ENCODE data around the gene JUND.

The JUND gene

DNA sequence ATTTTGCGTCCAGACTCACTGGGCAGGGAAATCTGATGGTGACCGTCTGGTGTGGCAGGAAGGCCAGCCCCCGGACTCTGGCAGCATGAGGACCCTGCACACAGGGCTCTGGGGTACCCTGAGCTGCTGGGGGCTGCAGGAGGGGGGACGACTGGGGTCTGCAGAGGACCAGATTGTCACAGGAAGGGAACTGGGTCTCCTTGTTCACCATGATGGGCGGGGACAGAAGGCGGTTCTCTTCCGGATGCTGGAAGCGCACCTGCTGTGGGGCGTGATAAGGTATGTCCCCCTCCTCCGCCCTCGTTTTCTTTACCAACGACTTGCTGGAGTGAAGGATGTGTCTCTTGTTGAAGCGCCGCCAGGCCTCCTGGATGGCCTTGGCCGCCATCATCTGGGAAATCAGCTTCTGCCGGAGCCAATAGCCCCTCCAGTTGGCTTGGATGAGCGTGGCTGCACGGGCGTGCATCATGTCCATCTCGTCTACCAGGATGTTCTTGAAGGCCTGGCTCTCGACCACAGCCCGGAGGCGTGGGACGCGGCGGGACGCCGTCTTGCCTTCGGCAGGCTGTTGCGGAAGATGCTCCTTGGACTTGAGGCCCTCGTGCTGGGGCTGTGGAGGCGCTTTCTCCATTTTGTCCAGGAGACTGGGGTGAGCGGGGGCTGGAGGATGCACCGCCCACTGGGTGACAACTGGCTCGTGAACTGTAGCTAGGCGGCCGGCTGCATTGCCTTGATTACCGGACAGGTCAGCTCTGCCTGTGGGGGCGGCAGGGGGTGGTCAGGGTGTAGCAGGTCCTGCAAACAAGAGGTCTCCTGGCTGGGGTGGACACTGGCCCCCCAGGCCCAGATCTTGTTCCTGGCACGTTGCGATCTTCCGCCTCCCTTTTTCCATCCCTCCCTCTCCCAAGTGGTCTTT, 14.4 kb downstream of the JUND start:
- no peak for DNase-seq

DNA sequence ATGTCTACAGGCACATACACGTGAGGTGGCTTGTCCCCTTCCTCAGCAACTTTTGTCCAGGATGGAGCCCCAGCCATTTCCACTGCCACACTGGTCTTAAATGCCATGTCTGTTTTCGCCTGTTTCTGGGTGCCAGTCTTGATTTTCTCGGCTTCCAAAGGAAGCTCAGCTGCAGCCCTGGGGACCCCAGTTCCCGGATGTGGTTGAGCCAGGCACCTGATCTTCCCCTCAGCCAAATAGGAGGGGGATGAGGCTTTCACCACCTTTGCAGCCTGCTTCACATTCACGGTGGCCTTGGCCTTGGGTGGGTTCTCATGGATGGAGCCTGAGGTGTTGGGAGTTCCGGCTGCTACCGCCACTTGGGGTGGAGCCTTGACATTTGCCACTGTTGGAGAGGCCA, 15.8 kb downstream of the JUND start:
- no peak for DNase-seq

DNA sequence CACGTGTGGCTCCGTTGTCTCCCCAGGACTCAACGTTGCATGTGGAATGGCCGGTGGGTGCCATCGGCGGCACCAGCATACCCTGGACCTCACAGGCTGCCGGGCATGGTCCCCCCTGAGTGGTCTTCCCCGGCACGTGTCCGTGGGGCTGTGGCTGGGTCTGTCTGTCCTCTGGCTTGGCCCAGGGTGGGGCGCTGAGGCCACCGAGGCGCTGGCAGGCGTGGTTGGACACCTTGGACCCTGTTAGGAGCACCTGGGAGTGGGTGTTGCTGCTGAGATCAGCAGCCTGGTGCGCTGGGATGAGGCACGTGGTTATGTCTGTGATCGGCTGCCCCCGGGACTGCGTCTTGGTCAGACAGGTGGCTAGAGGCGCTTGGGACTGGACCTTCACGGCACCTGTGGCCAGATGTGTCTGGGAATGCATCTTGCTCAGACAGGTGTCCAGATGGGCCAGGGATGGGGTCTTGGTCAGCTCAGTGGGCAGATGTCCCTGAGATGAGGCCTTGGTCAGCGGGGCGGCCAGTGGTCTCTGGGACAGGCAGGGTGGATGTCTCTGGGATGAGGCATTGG, 16.4 kb downstream of the JUND start:
- no peak for DNase-seq

DNA sequence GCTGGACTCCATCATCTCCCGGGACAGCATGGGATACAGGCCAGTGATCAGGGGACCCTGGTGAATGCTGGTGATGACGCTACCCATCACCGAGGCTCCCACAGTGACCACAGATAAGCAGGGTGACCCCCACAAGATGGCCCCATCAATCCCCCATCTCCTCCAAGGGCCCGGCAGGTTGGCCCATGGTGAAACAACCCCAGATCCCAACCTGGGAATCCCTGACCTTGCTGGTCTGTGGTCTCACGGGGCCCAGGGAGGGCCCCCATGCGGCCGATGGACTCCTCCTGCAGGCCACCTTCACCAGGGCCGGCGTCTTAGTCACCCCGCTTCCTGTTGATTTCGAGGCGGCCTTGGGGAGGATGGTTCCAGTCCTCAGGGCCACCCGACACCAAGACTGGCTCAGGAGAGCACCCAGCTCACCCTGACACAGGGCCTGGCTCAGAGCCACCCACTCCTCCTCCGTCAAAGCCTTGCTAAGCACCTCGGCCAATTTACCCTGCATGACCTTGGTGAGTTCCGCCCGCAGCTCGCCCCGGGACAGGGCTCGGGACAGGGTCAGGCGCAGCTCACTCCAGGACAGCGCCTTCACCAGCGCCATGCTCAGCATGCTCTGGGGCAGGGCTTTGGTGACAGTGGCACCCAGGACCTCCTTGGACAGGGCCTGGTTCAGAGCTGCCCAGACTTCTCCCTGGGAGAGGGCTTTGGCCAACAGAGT, 17.1 kb downstream of the JUND start:
- DNase-seq = no peak

DNA sequence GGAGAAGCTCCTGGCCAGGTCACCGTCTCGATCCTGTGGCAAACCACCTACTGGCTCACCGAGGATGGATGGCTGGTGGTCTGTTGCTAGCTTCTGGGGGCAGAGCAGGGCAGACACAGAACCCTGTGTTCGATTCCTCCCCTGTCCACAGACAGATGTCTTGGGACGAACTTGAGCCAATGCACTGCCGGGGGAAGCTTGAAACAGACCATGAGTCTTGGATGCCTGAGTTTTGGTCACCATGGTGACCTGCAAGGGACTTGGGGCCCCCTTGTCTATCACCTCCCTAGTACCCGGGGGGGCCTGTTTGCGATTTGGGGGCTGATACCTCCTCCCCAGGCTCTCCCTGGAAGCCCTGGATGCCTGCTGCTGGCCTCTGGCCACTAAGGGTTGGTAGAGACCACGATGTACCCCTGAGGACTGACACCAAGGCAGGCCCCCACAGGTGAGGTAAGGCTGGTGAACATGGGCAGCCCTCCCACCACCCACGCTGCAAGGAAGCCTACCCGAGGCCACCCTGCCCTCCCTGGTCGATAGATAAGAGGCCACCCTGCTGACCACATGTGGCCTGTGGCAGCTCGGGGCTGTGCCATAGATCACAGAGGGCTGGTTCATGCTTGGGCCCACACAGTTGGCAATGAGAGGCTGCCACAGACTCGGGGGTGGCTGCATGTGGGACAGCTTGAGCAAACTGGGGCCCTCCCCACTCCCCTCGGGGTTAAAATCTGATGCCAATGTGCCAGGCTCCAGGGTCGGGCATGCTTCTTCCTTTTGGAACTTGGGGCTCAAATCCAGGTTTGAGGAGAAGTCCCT, 17.9 kb downstream of the JUND start:
- no peak for DNase-seq

DNA sequence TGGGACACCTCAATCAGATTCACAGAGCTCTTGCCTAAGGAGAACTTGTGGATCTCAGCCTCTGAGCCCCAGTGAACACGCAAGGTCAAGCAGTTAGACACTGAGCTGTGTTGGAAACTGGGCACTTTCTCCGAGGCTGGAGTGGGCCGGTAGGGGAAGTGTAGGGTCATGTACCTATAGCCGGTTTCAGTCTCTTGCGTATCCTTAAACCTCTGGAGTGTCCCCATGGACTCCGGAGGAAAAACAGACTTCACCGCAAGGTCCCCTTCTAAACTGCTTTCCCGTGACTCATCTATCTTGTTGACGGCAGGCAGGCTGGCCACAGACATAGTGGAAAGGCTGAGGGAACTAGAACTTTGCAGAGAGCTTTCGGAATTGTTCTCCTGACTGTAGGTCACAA, 18.5 kb downstream of the JUND start:
- DNase-seq = no peak

DNA sequence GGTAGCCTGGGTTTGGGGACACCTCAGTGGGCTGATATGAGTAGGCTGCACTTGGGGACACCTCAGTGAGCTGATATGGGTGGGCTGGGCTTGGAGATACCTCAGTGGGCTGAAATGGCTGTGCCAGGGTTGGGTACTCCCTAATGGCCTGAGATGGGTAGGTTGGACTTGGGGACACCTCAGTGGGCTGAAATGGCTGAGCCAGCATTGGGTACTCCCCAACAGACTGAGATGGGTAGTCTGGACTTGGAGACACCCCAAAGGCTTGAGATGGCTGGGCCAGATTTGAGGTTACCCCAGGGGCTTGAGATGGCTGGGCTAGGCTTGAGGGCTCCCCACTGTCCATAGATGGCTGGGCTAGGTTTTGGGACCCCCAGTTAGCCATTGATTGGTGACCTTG, 19.3 kb downstream of the JUND start:
- no peak for DNase-seq

DNA sequence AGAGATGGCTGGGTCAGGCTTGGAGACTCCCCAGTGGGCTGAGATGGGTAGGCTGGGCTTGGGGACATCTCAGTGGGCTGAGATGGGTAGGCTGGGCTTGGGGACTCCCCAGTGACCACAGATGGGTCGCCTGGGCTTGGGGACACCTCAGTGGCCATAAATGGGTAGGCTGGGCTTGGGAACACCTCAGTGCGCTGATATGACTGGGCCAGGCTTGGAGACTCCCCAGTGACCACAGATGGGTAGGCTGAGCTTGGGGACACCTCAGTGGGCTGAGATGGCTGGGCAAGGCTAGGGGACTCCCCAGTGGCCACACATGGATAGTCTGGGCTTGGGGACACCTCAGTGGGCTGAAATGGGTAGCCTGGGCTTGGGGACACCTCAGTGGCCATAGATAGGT, 19.9 kb downstream of the JUND start:
- DNase-seq = no peak

DNA sequence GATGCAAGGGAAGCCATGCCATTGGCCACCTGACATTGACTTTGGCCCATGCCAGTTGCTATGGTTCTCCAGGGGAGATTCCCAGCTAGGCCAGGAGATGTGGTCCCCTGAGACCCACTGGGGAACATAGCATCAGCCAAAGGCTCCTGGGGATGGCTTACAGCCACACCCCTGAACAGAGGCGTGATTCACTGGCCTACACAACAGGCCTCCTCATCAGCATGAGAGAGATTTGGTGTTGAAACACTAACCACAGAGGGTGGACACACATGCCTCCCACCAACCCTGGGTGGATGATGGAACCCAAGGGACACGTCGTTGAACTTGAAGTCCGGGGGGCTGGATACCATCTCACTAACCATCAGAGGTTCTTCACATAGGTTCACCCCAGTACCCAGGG, 21.5 kb downstream of the JUND start:
- no peak for DNase-seq

DNA sequence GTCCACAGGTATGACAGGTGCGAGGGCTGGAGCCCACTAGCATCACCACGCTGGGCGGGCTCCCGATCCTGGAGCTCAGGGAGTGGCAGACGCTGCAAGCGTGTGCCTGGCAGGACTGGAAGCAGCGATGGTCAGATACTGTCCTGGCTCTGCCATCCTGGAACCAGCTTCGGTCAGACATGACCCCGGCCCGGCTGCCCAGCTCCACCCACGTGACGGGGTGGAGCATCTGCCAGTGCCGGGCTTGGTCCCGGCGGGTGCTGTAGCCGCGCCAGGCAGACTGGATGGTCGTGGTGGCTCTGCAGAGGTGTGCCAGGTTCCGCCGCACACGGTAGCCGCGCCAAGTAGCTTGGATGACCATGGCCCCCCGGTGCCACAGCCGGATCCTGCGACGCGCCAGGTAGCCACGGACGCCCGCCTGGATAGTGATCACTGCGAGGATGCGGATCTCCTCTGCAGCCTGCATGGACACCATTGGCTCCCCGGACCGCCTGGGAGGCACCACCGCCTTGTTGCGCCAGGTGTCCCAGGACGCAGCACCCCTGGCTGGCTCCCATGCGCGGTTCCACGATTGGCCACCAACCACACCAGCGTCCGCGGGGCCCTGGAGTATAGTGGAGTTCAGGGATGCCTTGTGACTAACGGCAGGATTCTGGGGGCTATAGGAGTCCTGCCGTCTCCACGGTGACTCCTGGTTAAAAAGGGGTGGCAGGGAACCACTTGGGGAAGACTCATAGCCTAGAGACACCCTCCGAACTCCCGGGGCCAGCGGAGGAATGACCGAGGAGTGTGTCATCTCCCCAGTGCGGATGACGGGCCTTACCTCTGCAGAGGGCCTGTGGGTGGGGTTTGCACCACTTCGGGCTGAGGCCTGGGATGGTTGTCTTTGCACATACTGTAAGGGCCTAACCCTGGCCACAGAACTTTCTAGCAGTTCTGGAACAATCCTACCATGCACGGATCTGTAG, 23.6 kb downstream of the JUND start:
- no peak for DNase-seq

DNA sequence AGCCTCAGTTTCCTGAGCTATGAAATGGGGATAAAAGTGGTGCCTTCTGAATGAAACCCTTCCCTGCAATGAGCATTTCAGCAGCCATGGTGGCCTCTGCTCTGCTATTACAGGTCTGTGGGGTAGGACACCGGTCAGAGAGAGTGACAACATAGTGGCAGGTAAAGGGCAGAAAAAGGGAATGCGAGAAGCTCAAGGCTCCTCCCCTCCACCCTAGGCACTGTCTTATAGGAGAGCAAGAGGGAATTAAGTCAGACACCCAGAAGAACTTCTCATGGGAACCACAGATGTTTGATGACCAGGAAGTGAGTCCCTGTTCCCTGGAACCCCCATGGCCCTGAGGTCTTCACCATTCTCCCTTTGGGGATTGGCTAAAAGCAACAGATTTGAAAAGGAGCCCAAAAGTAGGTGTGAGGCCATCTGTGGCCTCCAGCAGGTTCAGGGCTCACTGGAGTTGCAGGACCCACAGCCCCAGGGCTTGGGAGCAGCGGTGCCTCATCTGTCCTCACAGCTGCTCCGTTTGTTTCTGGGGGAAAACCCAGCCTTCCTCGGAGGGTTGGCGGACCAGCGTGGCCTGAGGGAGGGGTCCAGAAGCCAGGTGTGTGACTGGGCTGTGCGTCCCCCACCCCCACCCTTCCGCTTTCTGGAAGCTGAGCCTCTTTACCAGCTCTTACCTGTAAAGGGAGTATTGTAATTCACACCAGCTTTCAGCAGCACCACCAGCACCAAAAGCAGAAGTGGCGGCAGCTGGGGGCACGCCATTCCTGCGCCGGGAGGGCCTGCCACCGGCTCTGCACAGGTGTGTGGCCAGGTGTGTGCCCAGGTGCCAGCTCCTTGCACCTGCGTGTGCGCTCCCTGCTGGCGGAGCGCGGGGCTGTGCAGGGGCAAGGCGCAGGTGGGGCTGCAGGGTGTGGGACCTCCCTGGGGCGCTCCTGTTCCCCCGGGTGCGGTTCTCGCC, 26.6 kb downstream of the JUND start:
- DNase-seq = no peak

DNA sequence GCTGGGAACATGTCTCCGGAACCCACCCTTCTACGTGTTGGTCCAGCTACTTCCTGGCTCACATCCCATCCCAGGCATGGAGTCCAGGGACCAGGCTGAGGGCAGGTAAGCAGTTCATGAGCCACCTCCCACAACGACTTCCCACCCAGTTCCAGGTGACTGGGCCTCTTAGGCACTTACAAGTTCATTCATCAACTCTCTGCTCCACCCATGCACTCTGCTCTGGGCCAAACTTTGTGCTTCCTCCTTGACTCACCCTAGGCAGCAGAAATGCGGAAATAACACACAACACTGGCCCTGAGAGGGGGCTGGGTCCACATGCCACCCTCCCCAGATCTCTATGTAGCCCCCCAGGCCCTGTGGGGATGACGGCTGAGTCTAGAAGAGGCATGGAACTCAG, 27.7 kb downstream of the JUND start:
- no peak for DNase-seq

DNA sequence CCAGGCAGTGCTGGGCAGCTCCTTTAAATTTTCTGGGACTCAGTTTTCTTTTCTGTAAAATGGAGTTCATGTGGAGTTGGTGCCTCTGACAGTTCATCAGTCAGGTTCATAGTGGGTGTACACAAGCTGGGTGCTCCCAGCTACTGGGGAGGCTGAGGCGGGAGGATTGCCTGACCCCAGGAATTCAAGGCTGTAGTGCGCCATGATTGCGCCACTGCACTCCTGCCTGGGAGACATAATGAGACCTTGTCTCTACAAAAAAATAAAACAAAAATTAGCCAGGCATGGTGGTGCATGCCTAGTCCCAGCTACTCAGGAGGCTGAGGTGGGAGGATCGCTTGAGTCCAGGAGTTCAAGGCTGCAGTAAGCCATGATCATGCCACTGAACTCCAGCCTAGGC, 28.3 kb downstream of the JUND start:
- no peak for DNase-seq

DNA sequence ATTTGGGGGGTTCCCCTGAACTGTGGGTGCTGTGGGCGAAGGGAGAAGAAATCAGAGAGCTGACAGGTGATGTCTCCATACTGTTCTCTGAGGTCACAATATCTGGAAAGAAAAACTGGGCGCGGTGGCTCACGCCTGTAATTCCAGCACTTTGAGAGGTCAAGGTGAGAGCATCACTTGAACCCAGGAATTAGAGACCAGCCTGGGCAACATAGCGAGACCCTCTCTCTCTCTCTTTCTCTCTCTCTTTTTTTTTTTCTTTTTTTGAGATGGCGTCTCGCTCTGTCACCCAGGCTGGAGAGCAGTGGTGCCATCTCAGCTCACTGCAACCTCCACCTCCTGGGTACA, 29.1 kb downstream of the JUND start:
- DNase-seq = no peak

DNA sequence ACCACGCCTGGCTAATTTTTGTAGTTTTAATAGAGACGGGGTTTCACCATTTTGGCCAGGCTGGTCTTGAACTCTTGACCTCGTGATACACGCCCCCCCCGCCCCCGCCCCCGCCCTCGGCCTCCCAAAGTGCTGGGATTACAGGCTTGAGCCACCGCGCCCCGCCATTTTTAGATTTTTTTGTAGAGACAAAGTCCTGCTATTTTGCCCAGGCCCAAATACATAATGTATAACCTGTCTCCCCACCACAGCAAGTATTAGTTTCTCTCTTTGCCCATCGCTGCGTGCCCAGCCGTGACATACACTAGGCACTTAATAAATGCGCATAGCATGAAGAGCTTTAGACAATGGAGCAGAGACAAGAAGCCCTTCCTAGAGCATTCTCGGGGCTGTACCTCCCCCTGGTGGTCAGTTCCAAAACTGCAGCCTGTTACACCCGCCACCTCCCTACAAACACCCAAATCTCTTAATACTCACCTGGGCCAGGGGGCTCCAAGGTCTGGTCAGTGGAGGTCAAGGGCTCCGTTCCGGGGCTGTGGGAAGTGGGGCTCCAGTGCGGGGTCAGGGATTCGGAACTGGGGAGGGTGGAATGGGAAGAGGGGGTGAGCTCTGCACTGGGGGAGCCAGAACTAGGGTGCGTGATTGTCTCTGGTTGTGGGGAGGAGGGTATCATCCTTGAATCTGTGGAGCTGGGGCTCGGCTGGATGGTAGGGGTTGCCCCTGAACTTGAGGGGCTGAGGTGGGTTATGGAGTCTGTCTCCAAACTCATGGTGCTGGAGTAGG, 29.6 kb downstream of the JUND start:
- DNase-seq = peak; percentile 89 to 91

DNA sequence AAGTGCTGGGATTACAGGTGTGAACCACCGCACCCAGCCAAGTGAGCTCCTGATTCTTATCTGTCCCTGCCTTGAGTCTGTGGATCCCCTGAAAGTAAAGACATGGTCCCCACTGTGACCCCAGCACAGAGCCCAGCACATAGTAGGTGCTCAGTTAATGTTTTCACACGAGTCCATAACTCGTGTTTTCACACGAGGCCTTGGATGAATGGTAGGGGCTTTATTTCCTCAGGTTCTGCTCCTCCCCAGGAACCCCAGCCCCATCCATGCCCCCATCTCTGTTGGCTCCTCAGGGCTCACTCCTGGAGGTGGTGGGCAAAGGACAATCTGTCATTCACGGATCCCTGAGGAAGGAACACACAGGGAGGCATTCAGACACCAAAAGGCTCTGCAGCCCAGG, 31.6 kb downstream of the JUND start:
- no peak for DNase-seq

DNA sequence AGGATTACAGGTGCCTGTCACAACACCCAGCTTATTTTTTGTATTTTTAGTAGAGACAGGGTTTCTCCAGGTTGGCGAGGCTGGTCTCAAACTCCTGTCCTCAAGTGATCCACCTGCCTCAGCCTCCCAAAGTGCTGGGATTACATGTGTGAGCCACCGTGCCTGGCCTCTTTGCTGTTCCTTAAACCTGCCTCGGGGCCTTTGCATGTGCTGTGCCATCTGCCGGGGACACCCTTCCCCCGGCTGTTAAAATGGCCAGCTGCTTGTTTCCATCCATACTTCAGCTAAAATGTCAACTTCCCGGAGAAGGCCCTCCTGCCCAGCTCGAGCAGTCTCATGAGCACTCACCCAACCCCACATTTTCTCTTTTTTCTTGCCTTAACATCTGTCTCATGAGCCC, 36.1 kb downstream of the JUND start:
- no peak for DNase-seq

DNA sequence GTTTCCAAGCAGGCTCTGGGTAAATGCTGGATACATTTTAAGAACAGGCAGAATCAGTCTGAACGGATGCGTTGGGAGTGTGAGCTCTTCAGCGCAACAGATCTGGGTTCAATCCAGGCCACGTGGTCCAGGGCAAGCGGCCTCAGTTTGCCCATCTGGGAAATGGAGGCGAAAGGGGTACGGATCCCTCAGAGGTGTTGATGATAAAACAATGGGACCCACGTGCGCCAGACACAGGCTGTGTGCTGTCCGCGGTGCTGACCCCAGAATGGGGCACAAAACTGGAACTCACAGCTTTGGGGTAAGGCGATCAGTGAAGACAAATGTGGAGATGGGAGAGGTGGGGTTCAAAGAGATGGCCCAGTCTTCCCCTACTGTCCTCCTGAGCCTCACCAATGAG, 42.1 kb downstream of the JUND start:
- DNase-seq = no peak

DNA sequence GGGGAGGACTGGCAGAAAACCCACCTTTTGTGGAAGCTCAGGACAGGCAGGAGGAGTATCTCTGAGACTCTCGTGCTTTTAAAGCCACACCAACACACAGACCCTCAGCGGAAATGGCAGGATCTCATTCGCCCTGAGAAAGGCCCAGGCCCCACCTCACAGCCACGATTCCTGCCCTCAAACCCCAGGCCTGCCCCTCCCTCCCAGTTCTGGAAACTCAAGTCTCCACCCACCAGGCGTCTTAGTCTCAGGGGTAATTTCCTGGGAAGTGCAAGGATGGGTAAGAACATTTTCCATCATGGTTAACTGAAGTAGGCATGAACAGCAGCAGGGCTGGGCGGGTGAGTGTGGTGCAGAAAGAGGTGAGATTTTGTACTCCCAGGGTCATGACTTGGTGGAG, 47.2 kb downstream of the JUND start:
- no peak for DNase-seq

DNA sequence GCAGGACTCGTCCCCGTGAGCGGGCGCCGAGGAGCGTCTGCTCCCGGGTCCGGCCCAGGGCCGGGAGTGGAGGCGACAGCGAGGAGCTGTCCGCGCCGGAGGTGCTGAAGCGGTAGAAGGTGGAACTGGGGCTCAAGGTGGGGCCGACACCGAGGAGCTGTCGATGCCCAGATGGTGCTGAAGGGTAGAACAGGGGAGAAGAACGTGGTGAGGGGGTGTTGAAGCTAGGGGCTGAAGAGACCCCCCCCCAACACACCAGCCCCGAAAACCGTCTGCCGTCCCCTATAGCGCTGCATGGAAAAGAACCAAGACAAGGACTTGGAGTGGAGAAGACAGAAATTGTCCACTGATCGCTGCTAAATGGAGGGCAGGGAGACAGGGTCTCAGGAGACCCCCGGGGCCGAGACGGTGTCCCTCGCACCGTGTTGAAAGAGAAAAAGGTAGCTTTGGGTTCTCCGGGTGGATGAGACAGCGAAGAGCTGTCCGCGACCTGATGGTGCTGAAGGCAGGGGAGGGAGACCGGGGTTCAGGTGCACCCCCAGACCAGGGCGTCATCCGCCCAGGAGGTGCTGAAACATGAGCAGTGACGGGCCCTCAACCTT, 48.1 kb downstream of the JUND start:
- DNase-seq = peak; percentile 52 to 67
